ENCODE results near the gene ALG12. TPM values are rescaled to one million over a fixed set of nuclear protein-coding genes. Genes with fewer than 3 reads are reported as not detected.
A peak's percentile ranks its signal among the peaks of the same experiment; 100 is the strongest.

Gene ALG12
- total and polyA plus RNA-seq, 2 of the 13 experiments (the other 11 are each of a cell fraction or from before 2014, with no cell fraction given), result 7.8 to 15.8 TPM

GRCh38 chr22:49962751-49963646 is 44.8 kb upstream of the ALG12 start (continued):
- peak; percentile 11; the same call in 1 of the 2 replicates for TF ChIP-seq PRMT3 (CRISPR knock-in tag; IDR thresholded peaks at IDR 0.05; ENCODE audit: borderline replicate concordance, low read depth)
- no peak for TF ChIP-seq ZFP41 (CRISPR knock-in tag; IDR thresholded peaks at IDR 0.05; ENCODE audit: borderline replicate concordance)
- no peak for TF ChIP-seq HOXA3 (CRISPR knock-in tag; IDR thresholded peaks at IDR 0.05)
- TF ChIP-seq TAF15 (IDR thresholded peaks at IDR 0.05; ENCODE audit: low read depth, low read length, poor library complexity, severe bottlenecking), result no peak
- TF ChIP-seq HNRNPL (IDR thresholded peaks at IDR 0.05; ENCODE audit: low read depth, low read length), result peak; percentile 58; the same call in 1 of the 2 replicates
- 0 out of 2 replicates have a peak, but pooled peaks have one; percentile 33 for TF ChIP-seq ZNF572 (CRISPR knock-in tag; IDR thresholded peaks at IDR 0.05)
- TF ChIP-seq ERF (CRISPR knock-in tag; IDR thresholded peaks at IDR 0.05), result no peak
- TF ChIP-seq ATF1 (CRISPR knock-in tag; IDR thresholded peaks at IDR 0.05), result no peak
- no peak for TF ChIP-seq NONO (IDR thresholded peaks at IDR 0.05)
- TF ChIP-seq NONO (CRISPR knock-in tag; conservative IDR thresholded peaks at IDR 0.05), result no peak
- no peak for TF ChIP-seq GRHL1 (CRISPR knock-in tag; conservative IDR thresholded peaks at IDR 0.05)
- no peak for TF ChIP-seq CBX1 (IDR thresholded peaks at IDR 0.05; ENCODE audit: low read depth)
- peak; percentile 43; the same call in 1 of the 2 replicates for TF ChIP-seq ZC3H13 (CRISPR knock-in tag; IDR thresholded peaks at IDR 0.05)
- no peak for TF ChIP-seq MYC (CRISPR knock-in tag; IDR thresholded peaks at IDR 0.05; ENCODE audit: borderline replicate concordance)
- no peak for TF ChIP-seq CERS6 (CRISPR knock-in tag; IDR thresholded peaks at IDR 0.05)
- no peak for TF ChIP-seq SOX6 (IDR thresholded peaks at IDR 0.05)
- TF ChIP-seq SOX6 (CRISPR knock-in tag; IDR thresholded peaks at IDR 0.05), result no peak
- TF ChIP-seq ZNF230 (CRISPR knock-in tag; IDR thresholded peaks at IDR 0.05), result no peak
- no peak for TF ChIP-seq ZFP82 (CRISPR knock-in tag; IDR thresholded peaks at IDR 0.05; ENCODE audit: borderline replicate concordance)
- TF ChIP-seq ZBTB49 (CRISPR knock-in tag; IDR thresholded peaks at IDR 0.05; ENCODE audit: borderline replicate concordance), result no peak
- TF ChIP-seq ZNF280D (CRISPR knock-in tag; IDR thresholded peaks at IDR 0.05), result no peak
- no peak for TF ChIP-seq RELA (CRISPR knock-in tag; IDR thresholded peaks at IDR 0.05)
